GM18873 (cell line): ENCODE results near the gene PROSER3.
"Not testable (repeated sequence)": the region's sequence is repeated elsewhere in the genome, so short reads cannot be mapped to it uniquely, and the experiment has no call there.

Experiments
- ATAC-seq: cut with Tn5 transposase; IDR thresholded peaks from one replicate; pipeline ENCODE4 v1.9.1; 2021; ENCODE audit warnings: mild to moderate bottlenecking, moderate library complexity, moderate number of reproducible peaks; ENCODE audit not compliant: unreplicated experiment, low FRiP score

PROSER3 gene

GRCh38 chr19:35788205-35788960 is 30.4 kb downstream of the PROSER3 start:
- no peak for ATAC-seq

- ATAC-seq: no peak
Observed at GRCh38 chr19:35789195-35789977, 31.4 kb downstream of the PROSER3 start.

- ATAC-seq: no peak
Observed at GRCh38 chr19:35789978-35790944, 32.3 kb downstream of the PROSER3 start.

GRCh38 chr19:35790981-35791813 is 33.2 kb downstream of the PROSER3 start:
- no peak for ATAC-seq

DNA sequence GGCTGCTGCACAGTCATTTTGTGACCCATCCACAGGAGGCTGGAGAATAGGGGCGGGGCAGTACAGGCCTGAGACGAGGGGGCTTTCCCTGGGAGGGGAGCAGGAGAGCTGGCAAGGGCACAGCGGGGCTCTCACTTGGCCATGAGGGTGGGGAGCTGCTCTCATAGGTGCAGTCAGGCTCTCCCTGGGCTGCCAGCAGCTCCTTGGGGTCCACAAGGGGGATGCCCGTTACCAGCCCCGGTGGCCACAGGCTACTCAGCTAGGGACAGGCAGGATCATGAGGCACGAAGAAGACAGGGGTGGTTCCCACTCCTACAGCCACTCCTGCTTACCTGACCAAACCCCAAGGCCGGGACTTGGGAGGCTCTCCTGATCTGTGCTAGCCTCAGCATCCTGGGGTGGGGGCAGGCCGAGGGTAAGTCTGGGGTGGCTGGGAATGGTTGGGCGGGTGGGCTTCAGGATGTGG is 33.9 kb downstream of the PROSER3 start:
- ATAC-seq: no peak

DNA sequence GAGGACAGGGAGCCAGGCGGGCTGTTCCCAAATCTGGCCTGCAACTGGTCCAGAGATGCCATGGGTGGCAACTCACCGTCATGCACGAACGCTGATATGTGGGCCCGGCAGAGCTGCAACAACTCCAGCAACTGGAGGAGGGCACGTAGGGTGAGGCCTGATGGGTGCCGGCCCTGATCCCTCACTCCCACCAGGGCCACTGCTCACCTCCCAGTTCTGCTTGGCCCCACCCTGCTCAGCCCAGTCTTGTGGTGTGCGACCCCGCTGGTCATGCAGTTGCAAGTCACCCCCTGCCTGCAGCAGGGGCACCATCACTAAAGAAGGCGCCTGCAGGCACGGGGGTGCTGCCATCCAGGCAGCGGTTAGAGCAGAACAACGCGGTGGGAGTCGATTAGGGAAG is 34.3 kb downstream of the PROSER3 start:
- no peak for ATAC-seq

- ATAC-seq: no peak
Observed at GRCh38 chr19:35792888-35793287, 34.9 kb downstream of the PROSER3 start.

DNA sequence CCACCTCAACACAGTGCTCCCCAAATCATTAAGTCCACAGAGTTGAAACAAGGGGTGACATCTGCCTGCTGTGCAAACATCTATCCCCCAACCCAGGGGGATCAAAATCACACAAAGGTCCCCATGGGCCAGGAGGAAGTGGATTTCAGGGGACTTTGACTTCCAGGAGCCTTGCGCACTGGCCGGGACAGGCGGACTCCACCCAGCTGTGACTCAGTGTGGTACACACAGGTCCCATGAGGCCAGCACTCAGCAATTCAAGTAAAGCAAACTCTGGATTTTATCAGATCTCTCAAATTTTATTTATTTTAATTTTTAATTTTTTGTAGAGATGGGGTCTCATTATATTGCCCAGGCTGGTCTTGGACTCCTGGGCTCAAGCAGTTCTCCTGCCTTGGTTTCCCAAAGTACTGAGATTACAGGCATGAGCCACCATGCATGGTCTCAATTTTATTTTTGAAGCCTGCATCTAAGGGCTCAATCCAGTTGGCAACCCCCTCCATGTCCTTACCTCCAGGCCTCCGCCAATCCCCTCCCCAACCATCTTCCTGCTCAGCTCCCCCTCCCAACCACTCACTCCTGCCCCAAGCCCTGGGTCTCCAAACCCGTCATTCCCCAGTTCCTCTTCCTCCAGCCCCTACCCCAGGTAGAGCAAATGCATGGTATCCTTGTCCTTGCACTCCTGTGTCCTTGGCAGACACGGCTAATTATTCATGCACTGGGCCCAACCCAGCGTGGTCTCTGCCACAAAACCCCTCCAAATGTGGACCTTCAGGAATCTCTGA is 35.6 kb downstream of the PROSER3 start:
- ATAC-seq: no peak

DNA sequence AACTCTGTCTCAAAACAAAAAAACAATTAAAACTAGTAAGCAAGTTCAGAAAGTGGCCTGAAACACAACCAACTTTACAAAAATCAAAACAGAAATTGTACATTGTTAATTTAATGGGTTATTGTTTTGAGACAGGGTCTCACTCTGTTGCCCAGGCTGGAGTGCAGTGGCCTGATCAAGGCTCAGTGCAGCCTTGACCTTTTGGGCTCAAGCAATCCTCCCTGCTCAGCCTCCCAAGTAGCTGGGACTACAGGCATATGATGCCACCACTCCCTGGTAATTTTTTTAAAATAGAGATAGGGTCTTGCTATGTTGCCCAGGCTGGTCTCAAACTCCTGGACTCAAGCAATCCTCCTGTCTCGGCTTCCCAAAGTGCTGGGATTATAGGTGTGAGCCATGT is 37.6 kb downstream of the PROSER3 start:
- not testable (repeated sequence) for ATAC-seq

- ATAC-seq: no peak
Observed at GRCh38 chr19:35796645-35797542, 38.9 kb downstream of the PROSER3 start.

- ATAC-seq: no peak
Observed at GRCh38 chr19:35797663-35798062, 39.7 kb downstream of the PROSER3 start.

DNA sequence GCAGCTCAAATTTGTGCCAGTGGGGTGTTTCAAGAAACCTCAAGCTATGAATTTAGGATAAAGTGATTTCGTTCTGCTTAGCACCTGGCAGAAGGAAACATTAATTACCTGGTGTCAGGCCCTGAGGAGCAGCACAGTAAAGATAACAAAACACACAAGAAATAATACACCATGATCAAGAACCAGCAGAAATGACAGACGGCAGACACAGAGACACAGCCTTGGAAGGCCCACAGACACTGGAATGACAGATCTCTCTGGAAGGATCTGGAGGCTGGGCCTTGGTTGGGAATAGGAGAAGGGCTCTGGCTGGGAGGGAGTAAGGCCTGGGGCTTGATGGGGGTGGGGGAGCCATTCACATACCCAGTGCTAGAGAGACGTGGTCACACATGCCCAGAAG is 43.9 kb downstream of the PROSER3 start:
- no peak for ATAC-seq

DNA sequence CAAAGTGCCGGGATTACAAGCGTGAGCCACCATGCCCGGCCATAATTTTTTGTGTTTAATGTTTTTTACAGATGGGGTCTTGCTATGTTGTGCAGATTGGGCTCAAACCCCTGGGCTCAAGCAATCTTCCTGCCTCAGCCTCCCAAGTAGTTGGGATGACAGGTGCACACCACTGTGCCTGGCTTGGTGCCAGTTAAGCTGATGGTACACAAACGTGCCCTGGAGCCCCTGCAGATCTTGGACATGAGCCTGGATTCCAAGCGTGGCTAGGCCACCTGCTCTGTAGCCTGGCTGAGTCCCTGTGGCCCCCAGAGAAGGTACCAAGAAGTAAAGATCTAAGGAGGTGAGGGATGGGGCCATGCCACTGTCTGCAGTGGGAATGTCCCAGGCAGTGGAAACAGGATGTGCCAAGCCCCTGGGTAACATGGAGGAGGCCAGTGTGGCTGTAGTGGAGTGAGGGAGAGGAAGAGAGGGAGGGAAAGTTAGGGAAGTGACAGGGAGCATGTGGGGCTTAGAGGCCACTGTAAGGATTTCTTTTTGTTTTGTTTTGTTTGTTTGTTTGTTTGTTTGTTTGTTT is 47.6 kb downstream of the PROSER3 start:
- ATAC-seq: no peak

DNA sequence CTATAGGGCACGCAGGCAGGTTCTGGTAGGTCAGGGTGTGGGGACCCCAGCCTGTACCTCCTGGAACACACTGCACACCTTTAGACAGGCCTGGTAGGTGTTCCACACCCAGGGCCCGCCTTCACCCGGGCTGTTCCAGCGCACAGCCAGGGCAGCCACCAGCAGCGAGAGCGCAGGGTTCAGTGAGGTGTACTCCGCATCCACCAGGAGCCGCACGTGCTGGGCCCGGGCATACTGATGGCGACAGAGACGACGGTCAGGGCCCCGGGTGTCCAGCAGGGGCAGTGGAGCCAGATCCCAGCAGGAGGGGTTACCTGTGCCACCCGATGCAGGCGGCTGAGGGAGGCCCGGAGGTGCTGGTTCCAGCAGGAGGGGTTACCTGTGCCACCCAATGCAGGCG is 48.6 kb downstream of the PROSER3 start:
- ATAC-seq: no peak

GRCh38 chr19:35807633-35808032 is 49.7 kb downstream of the PROSER3 start:
- ATAC-seq: no peak

DNA sequence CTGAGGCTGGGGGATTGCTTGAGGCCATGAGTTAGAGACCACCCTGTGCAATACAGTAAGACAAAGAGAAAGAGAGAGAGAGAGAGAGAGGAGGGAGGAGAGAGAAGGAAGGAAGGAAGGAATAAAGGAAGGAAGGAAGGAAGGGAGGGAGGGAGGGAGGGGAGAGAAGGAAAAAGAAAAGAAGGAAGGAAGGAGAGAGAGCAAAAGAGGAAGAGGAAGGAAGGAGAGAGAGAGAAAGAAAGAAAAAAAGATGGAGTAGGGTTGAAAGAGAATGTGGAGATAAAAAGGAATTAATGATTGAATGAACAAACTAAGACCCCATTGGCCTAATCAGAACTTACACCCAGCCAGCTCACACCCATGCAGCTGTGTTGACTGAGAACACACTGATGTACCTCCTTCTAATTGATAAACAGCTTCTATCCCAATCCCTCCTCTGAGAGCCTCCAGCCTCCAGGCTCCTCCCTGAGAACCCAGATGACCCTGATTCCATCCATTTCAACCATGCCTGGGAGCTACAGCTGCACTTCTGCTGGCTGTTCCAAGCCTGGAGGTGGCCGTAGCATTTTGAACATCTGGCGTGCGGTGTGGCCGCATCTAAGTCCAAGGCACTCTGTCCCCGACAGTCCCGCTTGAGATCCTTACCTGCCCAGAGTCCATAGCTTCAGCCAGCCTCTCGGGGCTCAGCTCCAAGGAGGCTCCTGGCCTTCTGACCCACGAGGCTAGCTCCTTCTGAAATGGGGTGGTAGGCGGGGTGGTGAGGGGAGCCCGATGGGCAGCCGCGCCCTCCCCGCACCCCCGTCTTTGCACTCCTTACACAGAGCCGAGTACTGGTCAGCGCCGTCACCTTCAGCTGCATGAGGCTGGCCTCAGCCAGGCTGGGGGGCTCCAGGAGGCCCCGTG is 53.6 kb downstream of the PROSER3 start:
- no peak for ATAC-seq
